ENCODE results near the gene DEUP1.

- TF ChIP-seq CTCF (IDR thresholded peaks at IDR 0.05; ENCODE audit: low read depth, low read length) (no peak), EZH2phosphoT487 (IDR thresholded peaks at IDR 0.05; ENCODE audit: low read depth) (no peak)
Measured at GRCh38 chr11:93394488-93394887, 63.9 kb downstream of the DEUP1 start.

All from OCI-LY3 (cell line).